Glomerular visceral epithelial cell (primary cell): Measurements from ENCODE around the gene NOL9.
A peak's percentile ranks its signal among the peaks of the same experiment; 100 is the strongest.

Experiments
- DNase-seq: peaks from one replicate; pipeline ENCODE4 v3.0.0-alpha.2; 2016; ENCODE audit errors: extremely low spot score

The NOL9 gene

GRCh38 chr1:6521536-6521935 is 32.8 kb downstream of the NOL9 start:
- DNase-seq, result peak; percentile 19

GRCh38 chr1:6519935-6520671 is 34.2 kb downstream of the NOL9 start:
- no peak for DNase-seq

GRCh38 chr1:6519491-6519934 is 34.8 kb downstream of the NOL9 start:
- no peak for DNase-seq

- peak; percentile 31 for DNase-seq
Observed at GRCh38 chr1:6517435-6517851, 36.9 kb downstream of the NOL9 start.

GRCh38 chr1:6515771-6516170 is 38.5 kb downstream of the NOL9 start:
- DNase-seq, result peak; percentile 28

GRCh38 chr1:6513320-6513801 is 41.0 kb downstream of the NOL9 start:
- no peak for DNase-seq

- no peak for DNase-seq
Observed at GRCh38 chr1:6512908-6513280, 41.4 kb downstream of the NOL9 start.

- no peak for DNase-seq
Observed at GRCh38 chr1:6512245-6512907, 41.9 kb downstream of the NOL9 start.

- no peak for DNase-seq
Observed at GRCh38 chr1:6511561-6512244, 42.6 kb downstream of the NOL9 start.

GRCh38 chr1:6511056-6511455 is 43.3 kb downstream of the NOL9 start:
- no peak for DNase-seq

GRCh38 chr1:6510493-6510892 is 43.8 kb downstream of the NOL9 start:
- DNase-seq, result no peak

- DNase-seq, result no peak
Observed at GRCh38 chr1:6509919-6510291, 44.4 kb downstream of the NOL9 start.

GRCh38 chr1:6509220-6509918 is 44.9 kb downstream of the NOL9 start:
- DNase-seq, result no peak

- DNase-seq, result no peak
Observed at GRCh38 chr1:6508816-6509189, 45.5 kb downstream of the NOL9 start.

- DNase-seq, result no peak
Observed at GRCh38 chr1:6508154-6508815, 46.0 kb downstream of the NOL9 start.

- no peak for DNase-seq
Observed at GRCh38 chr1:6507461-6507911, 46.8 kb downstream of the NOL9 start.

GRCh38 chr1:6507037-6507428 is 47.3 kb downstream of the NOL9 start:
- no peak for DNase-seq

- no peak for DNase-seq
Observed at GRCh38 chr1:6506210-6507036, 47.9 kb downstream of the NOL9 start.

GRCh38 chr1:6505367-6506209 is 48.7 kb downstream of the NOL9 start:
- DNase-seq, result no peak

- DNase-seq, result no peak
Observed at GRCh38 chr1:6504887-6505286, 49.4 kb downstream of the NOL9 start.
